Choroid plexus epithelial cell (primary cell): ENCODE data around the gene SGO2.
A peak's percentile ranks its signal among the peaks of the same experiment; 100 is the strongest.
"Not testable (repeated sequence)": the region's sequence is repeated elsewhere in the genome, so short reads cannot be mapped to it uniquely, and the experiment has no call there.

Source experiments
- DNase-seq: peaks from one replicate; pipeline ENCODE4 v3.0.0-alpha.2; 2010; ENCODE audit warnings: low read depth
- H3K4me3 ChIP-seq: 2 replicates; pipeline ENCODE4 v1.5.1; 2011; ENCODE audit warnings: low read depth, mild to moderate bottlenecking, control low read depth, low read length, moderate library complexity
- TF ChIP-seq, protein P1 (sequence below): conservative IDR thresholded peaks from 2 replicates; pipeline ENCODE4 v1.5.1; 2011; ENCODE audit warnings: low read depth, mild to moderate bottlenecking, control low read depth, inconsistent platforms, low read length, moderate library complexity

SGO2 gene

DNA sequence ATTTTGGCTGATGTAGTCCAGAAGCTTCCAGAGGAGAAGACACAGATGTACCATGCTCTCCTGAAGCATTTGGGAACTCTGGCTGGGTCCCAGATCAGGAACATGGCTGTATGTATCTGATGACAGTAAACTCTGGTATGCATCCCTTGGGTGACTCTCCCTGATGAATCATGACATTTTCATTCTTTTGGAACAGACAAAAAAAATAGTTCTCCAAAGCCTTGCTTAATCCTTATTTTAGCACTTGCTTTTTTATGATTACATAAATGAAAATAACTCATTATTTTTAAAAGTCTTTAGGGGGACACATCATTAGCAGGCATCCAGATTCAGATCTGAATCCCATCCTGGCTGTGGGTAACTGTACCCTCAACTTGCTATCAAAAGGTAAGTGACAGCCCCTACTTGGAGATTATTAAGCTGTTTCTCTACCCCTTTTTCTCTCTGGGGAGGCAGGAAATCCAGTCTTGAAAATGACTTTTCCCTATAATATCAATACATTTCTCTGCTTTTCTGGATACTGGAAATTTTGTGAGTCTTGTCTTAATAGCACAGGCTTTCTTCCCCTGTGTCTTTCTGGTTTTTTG, 83.1 kb downstream of the SGO2 start:
- H3K4me3 ChIP-seq = no peak overlapping the region
- DNase-seq = peak; percentile 79
- TF ChIP-seq, protein P1, sequence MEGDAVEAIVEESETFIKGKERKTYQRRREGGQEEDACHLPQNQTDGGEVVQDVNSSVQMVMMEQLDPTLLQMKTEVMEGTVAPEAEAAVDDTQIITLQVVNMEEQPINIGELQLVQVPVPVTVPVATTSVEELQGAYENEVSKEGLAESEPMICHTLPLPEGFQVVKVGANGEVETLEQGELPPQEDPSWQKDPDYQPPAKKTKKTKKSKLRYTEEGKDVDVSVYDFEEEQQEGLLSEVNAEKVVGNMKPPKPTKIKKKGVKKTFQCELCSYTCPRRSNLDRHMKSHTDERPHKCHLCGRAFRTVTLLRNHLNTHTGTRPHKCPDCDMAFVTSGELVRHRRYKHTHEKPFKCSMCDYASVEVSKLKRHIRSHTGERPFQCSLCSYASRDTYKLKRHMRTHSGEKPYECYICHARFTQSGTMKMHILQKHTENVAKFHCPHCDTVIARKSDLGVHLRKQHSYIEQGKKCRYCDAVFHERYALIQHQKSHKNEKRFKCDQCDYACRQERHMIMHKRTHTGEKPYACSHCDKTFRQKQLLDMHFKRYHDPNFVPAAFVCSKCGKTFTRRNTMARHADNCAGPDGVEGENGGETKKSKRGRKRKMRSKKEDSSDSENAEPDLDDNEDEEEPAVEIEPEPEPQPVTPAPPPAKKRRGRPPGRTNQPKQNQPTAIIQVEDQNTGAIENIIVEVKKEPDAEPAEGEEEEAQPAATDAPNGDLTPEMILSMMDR = no peak

DNA sequence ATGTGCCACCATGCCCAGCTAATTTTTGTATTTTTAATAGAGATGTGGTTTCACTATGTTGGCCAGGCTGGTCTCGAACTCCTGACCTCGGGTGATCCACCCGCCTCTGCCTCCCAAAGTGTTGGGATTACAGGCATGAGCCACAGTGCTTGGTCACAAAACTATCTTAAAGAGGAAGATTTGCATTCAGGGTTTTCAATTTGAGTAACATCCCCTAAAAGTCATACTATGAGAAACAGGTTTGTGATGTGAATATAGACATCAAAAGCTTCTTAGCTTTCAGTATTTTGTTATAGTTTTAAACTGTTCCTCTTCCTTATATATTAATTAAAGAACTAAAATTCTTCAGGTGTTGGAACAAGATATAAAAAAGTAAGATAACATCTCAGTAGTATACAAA, 84.2 kb downstream of the SGO2 start:
- not testable (repeated sequence) for DNase-seq, H3K4me3 ChIP-seq

GRCh38 chr2:200613692-200614091, 87.7 kb downstream of the SGO2 start:
- TF ChIP-seq, protein P1 = no peak
- DNase-seq = no peak

GRCh38 chr2:200614249-200614648, 88.2 kb downstream of the SGO2 start:
- H3K4me3 ChIP-seq = no peak overlapping the region
- no peak for DNase-seq
- TF ChIP-seq, protein P1 = no peak

More at GRCh38 chr2:200613692-200614091, 87.7 kb downstream of the SGO2 start:
- H3K4me3 ChIP-seq = no peak overlapping the region

- peak; percentile 77 for DNase-seq
- no peak overlapping the region for H3K4me3 ChIP-seq
- TF ChIP-seq, protein P1 = peak; percentile 25
Measured at GRCh38 chr2:200615247-200615646, 89.2 kb downstream of the SGO2 start.

DNA sequence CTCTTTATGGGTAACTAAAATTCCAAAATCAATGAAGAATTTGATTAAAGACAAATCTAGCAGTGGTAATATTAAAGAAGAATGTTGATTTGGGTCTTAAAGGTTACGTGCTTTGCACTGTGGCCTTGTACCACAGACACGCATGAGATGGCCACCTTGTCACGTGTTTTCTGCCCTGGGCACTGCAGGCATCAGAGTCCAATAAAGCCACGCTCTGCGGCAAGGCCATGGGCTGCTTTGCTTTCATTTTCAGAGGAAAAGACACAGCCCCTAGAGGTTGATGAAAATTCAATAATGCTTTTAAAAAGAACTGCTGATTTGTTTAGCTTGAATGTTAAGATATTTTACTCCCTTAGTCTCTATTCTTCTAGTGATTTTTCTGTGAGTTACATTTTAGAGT, 90.2 kb downstream of the SGO2 start:
- DNase-seq = no peak
- TF ChIP-seq, protein P1 = no peak
- no peak overlapping the region for H3K4me3 ChIP-seq

- DNase-seq = peak; percentile 63
- TF ChIP-seq, protein P1 = no peak
- no peak overlapping the region for H3K4me3 ChIP-seq
Measured at GRCh38 chr2:200616656-200617055, 90.6 kb downstream of the SGO2 start.
